GM19043 (cell line): ENCODE measurements around the gene TCTN3.
"Not testable (repeated sequence)": the region's sequence is repeated elsewhere in the genome, so short reads cannot be mapped to it uniquely, and the experiment has no call there.

Experiments
- ATAC-seq: cut with Tn5 transposase; IDR thresholded peaks from one replicate; pipeline ENCODE4 v1.9.1; 2021; ENCODE audit warnings: low read depth; ENCODE audit not compliant: unreplicated experiment

Gene TCTN3

GRCh38 chr10:95640891-95641315, 52.8 kb downstream of the TCTN3 start:
- ATAC-seq: no peak

- no peak for ATAC-seq
Measured at GRCh38 chr10:95637911-95638310, 55.8 kb downstream of the TCTN3 start.

- ATAC-seq: no peak
Measured at GRCh38 chr10:95637140-95637539, 56.6 kb downstream of the TCTN3 start.

GRCh38 chr10:95635319-95635733, 58.4 kb downstream of the TCTN3 start:
- no peak for ATAC-seq

- ATAC-seq: no peak
Measured at GRCh38 chr10:95628786-95629185, 64.9 kb downstream of the TCTN3 start.

GRCh38 chr10:95626500-95626899, 67.2 kb downstream of the TCTN3 start:
- no peak for ATAC-seq

GRCh38 chr10:95620415-95620814, 73.3 kb downstream of the TCTN3 start:
- not testable (repeated sequence) for ATAC-seq

GRCh38 chr10:95618101-95618500, 75.6 kb downstream of the TCTN3 start:
- no peak for ATAC-seq

- no peak for ATAC-seq
Measured at GRCh38 chr10:95616446-95616845, 77.3 kb downstream of the TCTN3 start.
